ENCODE data around the gene ZCCHC18. TPM values are rescaled to one million over a fixed set of nuclear protein-coding genes. Genes with fewer than 3 reads are reported as not detected.

The ZCCHC18 gene
- total RNA-seq, 1 experiment from 2014 or later, result not detected

GRCh38 chrX:104084534-104085277 is 27.6 kb upstream of the ZCCHC18 start:
- no peak overlapping the region for H3K4me3 Mint-ChIP-seq (ENCODE audit: unreplicated experiment)
- CTCF ChIA-PET, result interaction anchor here (1.5 to 2.6 kb wide), 2 partner anchors 14 to 52 kb away, joined by 3 to 6 read pairs; no protein-coding TSS in a partner anchor
- DNase-seq (ENCODE audit: unreplicated experiment), result no peak

GRCh38 chrX:104085477-104085876 is 26.8 kb upstream of the ZCCHC18 start:
- no peak overlapping the region for H3K27ac Mint-ChIP-seq (ENCODE audit: low read depth, unreplicated experiment)
- intact Hi-C loops (cut with micrococcal nuclease), result no loop called here
- ChIA-PET POLR2A (no interaction called here), CTCF (interaction anchor here (2.6 kb wide), 1 partner anchor 13 kb away, joined by 6 read pairs; no protein-coding TSS in a partner anchor)
- H3K9me3 Mint-ChIP-seq (ENCODE audit: unreplicated experiment), result no peaks in the 10 kb centered on the region
- no TSS peak for BruUV-seq (replicated peaks)
- H3K27me3 Mint-ChIP-seq (ENCODE audit: insufficient read depth, unreplicated experiment), result peaks cover 11% of the 10 kb centered on the region
- no peaks in the 10 kb centered on the region for H3K4me1 Mint-ChIP-seq (ENCODE audit: insufficient read depth, unreplicated experiment)
- TF ChIP-seq, protein P1, sequence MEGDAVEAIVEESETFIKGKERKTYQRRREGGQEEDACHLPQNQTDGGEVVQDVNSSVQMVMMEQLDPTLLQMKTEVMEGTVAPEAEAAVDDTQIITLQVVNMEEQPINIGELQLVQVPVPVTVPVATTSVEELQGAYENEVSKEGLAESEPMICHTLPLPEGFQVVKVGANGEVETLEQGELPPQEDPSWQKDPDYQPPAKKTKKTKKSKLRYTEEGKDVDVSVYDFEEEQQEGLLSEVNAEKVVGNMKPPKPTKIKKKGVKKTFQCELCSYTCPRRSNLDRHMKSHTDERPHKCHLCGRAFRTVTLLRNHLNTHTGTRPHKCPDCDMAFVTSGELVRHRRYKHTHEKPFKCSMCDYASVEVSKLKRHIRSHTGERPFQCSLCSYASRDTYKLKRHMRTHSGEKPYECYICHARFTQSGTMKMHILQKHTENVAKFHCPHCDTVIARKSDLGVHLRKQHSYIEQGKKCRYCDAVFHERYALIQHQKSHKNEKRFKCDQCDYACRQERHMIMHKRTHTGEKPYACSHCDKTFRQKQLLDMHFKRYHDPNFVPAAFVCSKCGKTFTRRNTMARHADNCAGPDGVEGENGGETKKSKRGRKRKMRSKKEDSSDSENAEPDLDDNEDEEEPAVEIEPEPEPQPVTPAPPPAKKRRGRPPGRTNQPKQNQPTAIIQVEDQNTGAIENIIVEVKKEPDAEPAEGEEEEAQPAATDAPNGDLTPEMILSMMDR (IDR thresholded peaks at IDR 0.05; ENCODE audit: unreplicated experiment), result no peak
- no peak overlapping the region for H3K4me3 Mint-ChIP-seq (ENCODE audit: unreplicated experiment)
- no peaks in the 10 kb centered on the region for H3K36me3 Mint-ChIP-seq (ENCODE audit: insufficient read depth, unreplicated experiment)
- no peak for DNase-seq (ENCODE audit: unreplicated experiment)

More at GRCh38 chrX:104084534-104085277, 27.6 kb upstream of the ZCCHC18 start:
- intact Hi-C loops (cut with micrococcal nuclease), result no loop called here
- no peaks in the 10 kb centered on the region for H3K36me3 Mint-ChIP-seq (ENCODE audit: insufficient read depth, unreplicated experiment)
- POLR2A ChIA-PET, result no interaction called here
- TF ChIP-seq, protein P1 (IDR thresholded peaks at IDR 0.05; ENCODE audit: unreplicated experiment), result no peak
- H3K27me3 Mint-ChIP-seq (ENCODE audit: insufficient read depth, unreplicated experiment), result peaks cover 11% of the 10 kb centered on the region
- no peak overlapping the region for H3K27ac Mint-ChIP-seq (ENCODE audit: low read depth, unreplicated experiment)
- H3K4me1 Mint-ChIP-seq (ENCODE audit: insufficient read depth, unreplicated experiment), result no peaks in the 10 kb centered on the region
- no peaks in the 10 kb centered on the region for H3K9me3 Mint-ChIP-seq (ENCODE audit: unreplicated experiment)
- BruUV-seq (replicated peaks), result no TSS peak

- no peaks in the 10 kb centered on the region for H3K4me1 Mint-ChIP-seq (ENCODE audit: insufficient read depth, unreplicated experiment)
Measured at GRCh38 chrX:104085919-104086318, 26.4 kb upstream of the ZCCHC18 start.

More at GRCh38 chrX:104085919-104086318, 26.4 kb upstream of the ZCCHC18 start:
- ChIA-PET POLR2A (no interaction called here), CTCF (interaction anchor here (0.6 to 2.6 kb wide), 2 partner anchors 13 to 140 kb away, joined by 3 to 6 read pairs; no protein-coding TSS in a partner anchor)
- TF ChIP-seq, protein P1 (IDR thresholded peaks at IDR 0.05; ENCODE audit: unreplicated experiment), result no peak
- H3K27me3 Mint-ChIP-seq (ENCODE audit: insufficient read depth, unreplicated experiment), result peaks cover 11% of the 10 kb centered on the region
- H3K36me3 Mint-ChIP-seq (ENCODE audit: insufficient read depth, unreplicated experiment), result no peaks in the 10 kb centered on the region
- H3K27ac Mint-ChIP-seq (ENCODE audit: low read depth, unreplicated experiment), result no peak overlapping the region
- BruUV-seq (replicated peaks), result no TSS peak
- no peak for DNase-seq (ENCODE audit: unreplicated experiment)
- H3K4me3 Mint-ChIP-seq (ENCODE audit: unreplicated experiment), result no peak overlapping the region
- intact Hi-C loops (cut with micrococcal nuclease), result no loop called here
- no peaks in the 10 kb centered on the region for H3K9me3 Mint-ChIP-seq (ENCODE audit: unreplicated experiment)

Measured in MCF 10A (cell line).